GM21576 (cell line): ENCODE data around the gene PLN.

Experiments
- ATAC-seq: cut with Tn5 transposase; IDR thresholded peaks from one replicate; pipeline ENCODE4 v1.9.1; 2021; ENCODE audit warnings: mild to moderate bottlenecking, moderate library complexity; ENCODE audit not compliant: unreplicated experiment

The PLN gene

GRCh38 chr6:118548136-118548535 is at the start of gene PLN:
Gene PLN (plus strand): TSS chr6:118548296. CDS start chr6:118558922, 10,626 bp downstream.
- no peak for ATAC-seq

GRCh38 chr6:118500130-118501015 is 47.7 kb upstream of the PLN start:
- no peak for ATAC-seq

- ATAC-seq, result no peak
Measured at GRCh38 chr6:118501099-118501498, 47.0 kb upstream of the PLN start.

- no peak for ATAC-seq
Measured at GRCh38 chr6:118501765-118502164, 46.3 kb upstream of the PLN start.

- no peak for ATAC-seq
Measured at GRCh38 chr6:118502169-118502568, 45.9 kb upstream of the PLN start.

- ATAC-seq, result no peak
Measured at GRCh38 chr6:118504611-118505010, 43.5 kb upstream of the PLN start.

- ATAC-seq, result no peak
Measured at GRCh38 chr6:118505656-118506055, 42.4 kb upstream of the PLN start.

- ATAC-seq, result no peak
Measured at GRCh38 chr6:118506071-118506638, 41.9 kb upstream of the PLN start.

GRCh38 chr6:118507636-118508035 is 40.5 kb upstream of the PLN start:
- ATAC-seq, result no peak

- ATAC-seq, result no peak
Measured at GRCh38 chr6:118509009-118509617, 39.0 kb upstream of the PLN start.

- no peak for ATAC-seq
Measured at GRCh38 chr6:118511930-118512715, 36.0 kb upstream of the PLN start.

GRCh38 chr6:118514689-118515088 is 33.4 kb upstream of the PLN start:
- no peak for ATAC-seq

GRCh38 chr6:118522422-118522821 is 25.7 kb upstream of the PLN start:
- no peak for ATAC-seq

GRCh38 chr6:118523216-118523615 is 24.9 kb upstream of the PLN start:
- no peak for ATAC-seq

- ATAC-seq, result no peak
Measured at GRCh38 chr6:118524686-118525085, 23.4 kb upstream of the PLN start.

- ATAC-seq, result no peak
Measured at GRCh38 chr6:118525913-118526780, 21.9 kb upstream of the PLN start.

- ATAC-seq, result no peak
Measured at GRCh38 chr6:118528129-118528528, 20.0 kb upstream of the PLN start.

- no peak for ATAC-seq
Measured at GRCh38 chr6:118529756-118530155, 18.3 kb upstream of the PLN start.

GRCh38 chr6:118530942-118531341 is 17.2 kb upstream of the PLN start:
- ATAC-seq, result no peak

- ATAC-seq, result no peak
Measured at GRCh38 chr6:118535176-118535844, 12.8 kb upstream of the PLN start.
